SK-N-SH treated with all-trans-retinoic acid at 6 μM for 48 hours (cell line): ENCODE results near the gene ZNF646.

Source experiments
- CREB5 ChIP-seq: fragments of 250-450 bp; sonication (Bioruptor Pico); IDR thresholded peaks from 2 replicates; pipeline ENCODE4 v1.5.1; 2020; ENCODE audit warnings: low read depth, mild to moderate bottlenecking, moderate library complexity
- CSDC2 ChIP-seq: fragments of 250-450 bp; sonication (Bioruptor Pico); IDR thresholded peaks from 2 replicates; pipeline ENCODE4 v1.5.0; 2020; ENCODE audit warnings: mild to moderate bottlenecking, moderate library complexity
- ESRRG ChIP-seq: fragments of 250-450 bp; sonication (Bioruptor Pico); IDR thresholded peaks from 2 replicates; pipeline ENCODE4 v1.6.1; 2021; ENCODE audit warnings: mild to moderate bottlenecking
- OSR1 ChIP-seq: fragments of 250-450 bp; sonication (Bioruptor Pico); IDR thresholded peaks from 2 replicates; pipeline ENCODE4 v1.8.0; 2022; ENCODE audit warnings: moderate library complexity, mild to moderate bottlenecking, inconsistent platforms
- POU6F1 ChIP-seq: fragments of 250-450 bp; sonication (Bioruptor Pico); IDR thresholded peaks from 2 replicates; pipeline ENCODE4 v1.8.0; 2021; ENCODE audit warnings: low read depth, mild to moderate bottlenecking, moderate library complexity, borderline replicate concordance
- RARB ChIP-seq: fragments of 250-450 bp; sonication (Bioruptor Pico); IDR thresholded peaks from 2 replicates; pipeline ENCODE4 v1.8.0; 2021; ENCODE audit warnings: mild to moderate bottlenecking, moderate library complexity
- TCF4 ChIP-seq: fragments of 250-450 bp; sonication (Bioruptor Pico); IDR thresholded peaks from 2 replicates; pipeline ENCODE4 v1.8.0; 2021; ENCODE audit warnings: mild to moderate bottlenecking, moderate library complexity, borderline replicate concordance
- TSHZ2 ChIP-seq: fragments of 250-450 bp; sonication (Bioruptor Pico); IDR thresholded peaks from 2 replicates; pipeline ENCODE4 v1.5.0; 2020; ENCODE audit warnings: mild to moderate bottlenecking, moderate library complexity
- ZFP3 ChIP-seq: fragments of 250-450 bp; sonication (Bioruptor Pico); IDR thresholded peaks from 2 replicates; pipeline ENCODE4 v1.5.0; 2020; ENCODE audit warnings: mild to moderate bottlenecking, moderate library complexity
- ZFP30 ChIP-seq: fragments of 450-650 bp; formaldehyde crosslinking; IDR thresholded peaks from 2 replicates; pipeline ENCODE4 v1.5.0; 2022; ENCODE audit warnings: mild to moderate bottlenecking, moderate library complexity
- ZNF70 ChIP-seq: fragments of 450-650 bp; formaldehyde crosslinking; IDR thresholded peaks from 2 replicates; pipeline ENCODE4 v1.5.0; 2020; ENCODE audit warnings: mild to moderate bottlenecking, moderate library complexity
- ZNF8 ChIP-seq: fragments of 450-650 bp; formaldehyde crosslinking; IDR thresholded peaks from 2 replicates; pipeline ENCODE4 v1.5.0; 2020; ENCODE audit warnings: mild to moderate bottlenecking, moderate library complexity
- TF ChIP-seq, protein P1 (sequence below): fragments of 250-450 bp; sonication (Bioruptor Pico); IDR thresholded peaks from 2 replicates; pipeline ENCODE4 v1.8.0; 2020; ENCODE audit warnings: mild to moderate bottlenecking, moderate library complexity, borderline replicate concordance

DNA sequence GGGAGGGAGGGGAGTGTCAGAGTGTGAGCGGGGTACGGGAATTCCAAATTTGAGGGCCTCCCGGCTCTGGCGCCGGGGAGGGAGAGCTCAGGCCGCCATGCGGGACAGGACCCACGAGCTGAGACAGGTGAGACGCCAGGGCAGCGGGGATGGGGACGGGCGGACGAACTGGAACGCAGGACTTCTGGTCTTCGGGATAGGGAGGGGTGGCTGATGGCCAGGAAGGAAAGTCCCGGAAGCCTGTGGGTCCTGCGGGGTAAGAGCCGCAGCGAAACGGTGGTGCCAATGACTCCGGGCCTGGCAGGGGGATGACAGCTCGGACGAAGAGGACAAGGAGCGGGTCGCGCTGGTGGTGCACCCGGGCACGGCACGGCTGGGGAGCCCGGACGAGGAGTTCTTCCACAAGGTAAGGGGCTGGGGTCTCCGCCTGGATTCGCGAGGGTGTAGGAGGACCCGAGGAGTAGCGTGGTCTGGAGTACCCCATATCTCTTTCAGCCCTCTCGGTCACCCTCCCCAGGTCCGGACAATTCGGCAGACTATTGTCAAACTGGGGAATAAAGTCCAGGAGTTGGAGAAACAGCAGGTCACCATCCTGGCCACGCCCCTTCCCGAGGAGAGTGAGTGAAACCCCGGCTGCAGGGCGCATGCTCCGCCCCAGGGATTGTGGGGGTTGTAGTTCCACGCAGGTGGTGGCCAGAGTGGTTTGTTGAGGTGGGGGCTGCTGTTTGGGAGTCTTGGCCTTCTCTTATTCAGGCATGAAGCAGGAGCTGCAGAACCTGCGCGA, 40.3 kb upstream of the ZNF646 start:
- TF ChIP-seq RARB = no peak
- no peak for TF ChIP-seq ZFP3 (CRISPR knock-in tag)
- no peak for TF ChIP-seq CSDC2 (CRISPR knock-in tag)
- no peak for TF ChIP-seq ZNF8 (CRISPR knock-in tag)
- no peak for TF ChIP-seq ESRRG (CRISPR knock-in tag)
- TF ChIP-seq TCF4 (CRISPR knock-in tag) = no peak
- no peak for TF ChIP-seq OSR1 (CRISPR knock-in tag)
- TF ChIP-seq TSHZ2 (CRISPR knock-in tag) = no peak
- no peak for TF ChIP-seq CREB5
- TF ChIP-seq ZNF70 = no peak
- TF ChIP-seq, protein P1, sequence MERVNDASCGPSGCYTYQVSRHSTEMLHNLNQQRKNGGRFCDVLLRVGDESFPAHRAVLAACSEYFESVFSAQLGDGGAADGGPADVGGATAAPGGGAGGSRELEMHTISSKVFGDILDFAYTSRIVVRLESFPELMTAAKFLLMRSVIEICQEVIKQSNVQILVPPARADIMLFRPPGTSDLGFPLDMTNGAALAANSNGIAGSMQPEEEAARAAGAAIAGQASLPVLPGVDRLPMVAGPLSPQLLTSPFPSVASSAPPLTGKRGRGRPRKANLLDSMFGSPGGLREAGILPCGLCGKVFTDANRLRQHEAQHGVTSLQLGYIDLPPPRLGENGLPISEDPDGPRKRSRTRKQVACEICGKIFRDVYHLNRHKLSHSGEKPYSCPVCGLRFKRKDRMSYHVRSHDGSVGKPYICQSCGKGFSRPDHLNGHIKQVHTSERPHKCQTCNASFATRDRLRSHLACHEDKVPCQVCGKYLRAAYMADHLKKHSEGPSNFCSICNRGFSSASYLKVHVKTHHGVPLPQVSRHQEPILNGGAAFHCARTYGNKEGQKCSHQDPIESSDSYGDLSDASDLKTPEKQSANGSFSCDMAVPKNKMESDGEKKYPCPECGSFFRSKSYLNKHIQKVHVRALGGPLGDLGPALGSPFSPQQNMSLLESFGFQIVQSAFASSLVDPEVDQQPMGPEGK (CRISPR knock-in tag) = no peak
- no peak for TF ChIP-seq ZFP30 (CRISPR knock-in tag)
- TF ChIP-seq POU6F1 = no peak
